GM21390 (cell line): Measurements from ENCODE around the gene NOXRED1.

ENCODE experiments used
- ATAC-seq: cut with Tn5 transposase; IDR thresholded peaks from one replicate; pipeline ENCODE4 v1.9.1; 2021; ENCODE audit not compliant: unreplicated experiment

The NOXRED1 gene

GRCh38 chr14:77409131-77409533 lies 14.2 kb downstream of the NOXRED1 start:
- ATAC-seq = no peak

DNA sequence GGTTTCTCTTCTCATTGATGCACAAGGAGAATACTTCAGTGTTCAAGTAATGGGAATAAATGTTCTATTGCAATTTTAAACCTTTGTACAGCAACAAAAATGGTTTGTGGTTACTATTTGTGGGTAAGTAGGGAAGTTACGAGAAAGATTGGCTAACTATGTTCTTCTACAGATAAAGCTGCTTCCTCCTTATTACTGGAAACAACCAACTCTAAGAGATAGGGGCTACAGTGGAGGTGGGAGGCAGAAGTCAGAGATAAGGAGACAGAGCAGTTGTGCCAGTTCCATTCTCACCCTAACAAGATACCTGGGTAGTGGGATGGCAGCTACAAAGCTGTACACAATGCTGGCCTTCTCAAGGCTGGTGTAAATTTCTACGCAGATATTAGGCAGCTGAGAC lies 16.2 kb downstream of the NOXRED1 start:
- no peak for ATAC-seq

DNA sequence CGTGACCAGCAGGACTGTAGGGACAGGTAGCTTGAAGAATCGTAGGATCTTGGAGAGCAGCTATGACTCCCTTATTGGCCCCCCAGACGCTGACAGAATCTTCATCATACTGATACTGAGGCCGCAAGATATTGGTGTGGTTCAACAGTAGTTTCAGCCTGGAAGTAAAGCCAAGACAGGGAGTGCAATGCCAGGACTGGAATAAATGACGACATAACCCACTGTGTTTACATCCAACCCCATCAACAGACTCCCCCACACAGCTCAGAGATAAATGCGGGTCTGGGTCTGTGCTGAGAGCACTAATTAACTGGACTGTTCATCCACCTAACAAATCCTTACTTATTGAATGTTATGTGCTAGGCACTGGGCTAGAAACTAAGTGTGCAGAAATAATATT lies 16.6 kb downstream of the NOXRED1 start:
- no peak for ATAC-seq

GRCh38 chr14:77406086-77406485 lies 17.2 kb downstream of the NOXRED1 start:
- no peak for ATAC-seq

- no peak for ATAC-seq
Observed at GRCh38 chr14:77403768-77404167, 19.6 kb downstream of the NOXRED1 start.

- ATAC-seq = no peak
Observed at GRCh38 chr14:77400216-77400615, 23.1 kb downstream of the NOXRED1 start.

DNA sequence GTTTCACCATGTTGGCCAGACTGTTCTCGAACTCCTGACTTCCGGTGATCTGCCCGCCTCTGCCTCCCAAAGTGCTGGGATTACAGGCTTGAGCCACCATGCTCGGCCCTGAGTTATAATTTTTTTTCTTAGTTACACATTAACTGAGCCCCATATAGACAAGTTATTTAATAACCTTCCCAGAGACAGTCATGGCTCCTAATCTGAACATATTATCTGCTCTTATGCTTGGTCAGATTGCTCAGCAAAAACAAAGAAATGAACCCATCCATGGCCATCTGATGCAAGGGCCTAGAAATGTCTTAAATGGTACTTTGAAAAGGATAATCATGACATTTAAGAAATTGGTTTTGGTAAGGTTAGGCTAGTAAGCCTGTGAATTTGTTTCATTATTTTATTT lies 33.1 kb downstream of the NOXRED1 start:
- no peak for ATAC-seq

DNA sequence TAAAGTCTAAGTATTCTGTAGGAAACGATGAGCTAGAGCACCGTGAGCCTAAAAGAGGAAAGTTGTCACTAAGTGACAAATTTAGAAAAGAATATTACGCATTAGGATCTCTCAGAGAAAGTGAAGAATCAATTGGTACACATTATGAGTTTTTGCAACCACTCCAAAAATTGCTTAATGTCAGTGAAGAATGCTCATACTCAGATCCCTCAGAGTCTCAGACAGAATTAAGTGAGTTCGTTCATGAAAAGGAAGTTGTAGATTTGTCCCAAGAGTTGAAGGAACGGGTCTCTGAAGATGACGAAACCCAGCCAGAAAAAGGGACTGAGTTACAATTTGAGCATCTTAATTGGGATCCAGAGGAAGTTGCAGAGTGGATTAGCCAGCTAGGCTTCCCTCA lies 44.6 kb downstream of the NOXRED1 start:
- no peak for ATAC-seq

DNA sequence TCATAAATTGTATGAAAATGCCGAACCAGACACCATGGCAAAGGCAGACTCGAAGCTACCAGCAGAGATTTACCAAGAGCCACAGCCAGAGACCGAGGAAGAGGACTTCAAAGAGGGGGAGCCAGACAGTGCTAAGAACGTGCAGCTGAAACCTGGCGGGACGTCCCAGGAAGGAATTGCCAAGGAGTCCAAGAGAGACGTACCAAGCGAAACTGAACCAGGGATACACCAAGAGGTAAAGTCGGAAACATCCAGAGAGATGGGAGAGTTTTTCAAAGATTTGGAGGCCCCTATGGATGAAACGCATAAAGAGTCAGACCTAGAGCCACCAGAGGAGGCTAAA lies 45.9 kb downstream of the NOXRED1 start:
- ATAC-seq = no peak

GRCh38 chr14:77376771-77377501 lies 46.4 kb downstream of the NOXRED1 start, which contains the start of the genes SAMD15 and TMED8:
Gene SAMD15 (plus strand): TSS chr14:77377379. CDS start chr14:77377419, 40 bp downstream.
Gene TMED8 (minus strand): TSS chr14:77377094. CDS start chr14:77377053, 41 bp downstream.
- ATAC-seq = peak; percentile 83

GRCh38 chr14:77375973-77376770 lies 47.2 kb downstream of the NOXRED1 start:
- ATAC-seq = peak; percentile 17

GRCh38 chr14:77375164-77375950 lies 48.0 kb downstream of the NOXRED1 start:
- ATAC-seq = no peak

DNA sequence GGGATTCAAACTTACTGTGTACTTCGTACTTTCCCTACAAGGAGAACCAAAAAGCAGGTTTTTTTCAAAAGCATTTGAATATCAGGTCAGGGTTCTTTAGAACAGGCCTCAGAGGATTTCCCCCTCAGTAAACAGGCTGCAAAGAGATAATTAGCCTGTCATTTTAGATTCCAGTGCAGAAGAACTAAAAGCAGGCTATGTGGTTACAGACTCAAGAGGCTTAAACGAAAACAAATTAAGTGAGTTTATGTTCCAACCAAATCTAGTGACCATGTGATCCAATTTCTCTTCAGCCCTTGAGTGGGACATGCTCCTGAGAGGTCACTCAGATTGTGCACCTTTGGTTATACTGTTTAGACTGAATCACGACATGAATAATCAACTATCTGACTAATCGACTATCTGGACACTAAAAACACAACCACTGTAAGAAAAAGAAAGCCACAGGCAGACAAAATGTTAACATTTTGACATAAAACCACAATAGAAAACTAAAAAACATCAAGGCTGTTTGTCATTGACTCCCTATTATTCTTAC lies 51.0 kb downstream of the NOXRED1 start:
- ATAC-seq = peak; percentile 27

DNA sequence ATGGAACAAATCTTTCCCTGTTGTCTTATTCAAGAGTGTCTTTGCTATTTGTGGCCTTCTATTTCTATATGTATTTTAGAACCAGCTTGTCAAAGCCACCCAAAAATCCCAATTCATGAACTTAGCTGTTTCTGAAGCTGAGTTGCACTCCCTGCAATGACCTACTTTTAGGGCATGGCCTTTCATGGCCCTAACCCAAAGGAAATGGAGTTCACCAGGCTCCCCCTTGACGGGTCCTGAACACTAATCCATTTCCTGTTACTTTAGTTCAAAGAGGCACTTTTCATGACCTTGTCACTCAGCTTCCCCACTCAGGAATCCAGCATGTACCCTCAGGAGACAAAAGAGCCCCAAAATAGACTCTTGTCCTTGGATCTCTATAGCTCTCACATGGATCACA lies 54.0 kb downstream of the NOXRED1 start:
- no peak for ATAC-seq

GRCh38 chr14:77364146-77364545 lies 59.2 kb downstream of the NOXRED1 start:
- ATAC-seq = no peak

GRCh38 chr14:77359626-77360025 lies 63.7 kb downstream of the NOXRED1 start:
- no peak for ATAC-seq

DNA sequence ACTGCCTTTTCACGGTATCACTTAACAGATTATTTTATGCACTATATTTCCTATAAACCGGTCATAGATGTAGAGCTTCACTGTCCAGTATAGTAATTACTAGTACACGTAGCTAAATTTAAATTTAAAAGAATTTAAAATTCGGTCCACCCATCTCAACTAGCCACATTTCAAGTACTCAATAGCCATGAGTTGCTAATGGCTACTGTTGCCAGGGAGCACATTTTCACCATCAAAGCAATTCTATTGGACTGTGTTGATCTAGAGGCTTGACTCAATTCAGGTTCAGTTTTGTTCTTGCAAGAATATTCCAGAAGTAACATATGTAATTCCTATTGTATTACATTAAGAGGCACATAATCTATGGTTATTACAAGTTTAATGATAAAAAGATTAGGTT lies 66.4 kb downstream of the NOXRED1 start:
- no peak for ATAC-seq

- ATAC-seq = no peak
Observed at GRCh38 chr14:77355811-77356210, 67.5 kb downstream of the NOXRED1 start.

DNA sequence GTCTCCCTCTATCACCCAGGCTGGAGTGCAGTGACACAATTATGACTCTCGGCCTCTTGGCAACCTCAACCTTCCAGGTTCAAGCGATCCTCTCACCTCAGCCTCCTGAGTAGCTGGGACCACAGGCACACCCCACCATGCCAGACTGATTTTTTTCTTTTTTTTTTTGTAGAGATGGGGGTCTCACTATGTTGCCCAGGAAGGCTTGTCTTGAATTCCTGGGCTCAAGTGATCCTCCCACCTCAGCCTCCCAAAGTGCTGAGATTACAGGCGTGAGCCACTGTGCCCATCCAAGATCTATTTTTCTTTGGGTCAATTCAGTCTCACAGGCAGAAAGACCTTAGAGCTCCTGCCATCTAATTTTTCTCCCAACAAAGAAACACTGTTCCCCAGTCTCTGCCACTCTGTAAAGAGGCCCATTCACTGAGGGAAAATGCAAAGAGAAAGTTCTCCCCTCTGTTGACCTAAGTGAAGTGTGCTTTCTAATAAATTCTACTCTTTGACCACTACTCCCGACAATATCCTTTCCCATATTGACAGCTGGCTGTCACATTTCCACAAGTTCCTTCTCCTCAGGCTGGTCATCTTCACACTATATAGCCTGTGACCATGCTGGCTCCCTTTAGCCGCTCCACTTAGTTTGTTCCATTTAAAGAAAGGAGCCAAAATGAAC lies 69.7 kb downstream of the NOXRED1 start:
- ATAC-seq = no peak

DNA sequence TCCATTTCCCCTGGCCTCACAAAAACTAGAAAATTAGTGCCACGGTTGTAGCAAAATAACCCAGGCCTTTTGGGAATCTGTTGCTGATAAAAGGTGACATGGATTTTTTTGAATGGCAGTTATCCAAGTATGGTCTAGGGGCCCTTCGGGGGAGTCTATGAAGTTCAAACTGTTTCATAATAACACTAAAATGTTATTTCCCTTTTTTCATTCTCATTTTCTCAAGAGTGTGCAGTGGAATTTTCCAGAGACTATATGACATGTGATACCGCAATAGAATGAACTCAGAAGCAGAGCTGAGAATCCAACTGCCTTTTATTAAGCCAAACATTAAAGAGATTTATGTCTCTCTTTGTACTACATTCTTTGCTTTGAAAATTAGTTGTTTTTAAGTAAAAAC lies 75.6 kb downstream of the NOXRED1 start:
- no peak for ATAC-seq

GRCh38 chr14:77346495-77346894 lies 76.8 kb downstream of the NOXRED1 start:
- ATAC-seq = no peak
